Astrocyte (in vitro differentiated cells and primary cell): ENCODE measurements around the gene CCDC6. TPM values are rescaled to one million over a fixed set of nuclear protein-coding genes. Genes with fewer than 3 reads are reported as not detected.

Experiments
- DNase-seq: peaks from one replicate; pipeline ENCODE4 v3.0.0-alpha.2; 2010; ENCODE audit warnings: low read depth
- FAIRE-seq: peaks from 2 replicates; lab custom pipeline; 2011; peaks lifted over from hg19 to GRCh38; lab: Jason Lieb, UNC
- H2AFZ ChIP-seq: 2 replicates; pipeline ENCODE4 v1.6.0; 2012; ENCODE audit warnings: low read depth, low read length, inconsistent platforms
- H3K27ac ChIP-seq: 2 replicates; pipeline ENCODE4 v1.5.1; 2011; ENCODE audit warnings: low read depth, low read length, inconsistent platforms
- H3K27me3 ChIP-seq: 2 replicates; pipeline ENCODE4 v1.6.0; 2011; ENCODE audit warnings: low read length, inconsistent platforms; ENCODE audit not compliant: insufficient read depth
- H3K36me3 ChIP-seq: 2 replicates; pipeline ENCODE4 v1.5.1; 2011; ENCODE audit warnings: low read length, inconsistent platforms; ENCODE audit not compliant: insufficient read depth
- H3K4me1 ChIP-seq: 2 replicates; pipeline ENCODE4 v1.5.1; 2011; ENCODE audit warnings: low read length, inconsistent platforms; ENCODE audit not compliant: insufficient read depth
- H3K4me2 ChIP-seq: 2 replicates; pipeline ENCODE4 v1.6.0; 2012; ENCODE audit warnings: low read length, inconsistent platforms
- H3K4me3 ChIP-seq: 2 replicates; pipeline ENCODE4 v1.5.1; 2011; ENCODE audit warnings: low read depth, mild to moderate bottlenecking, low read length, inconsistent platforms; ENCODE audit not compliant: insufficient read depth
- H3K79me2 ChIP-seq: 2 replicates; pipeline ENCODE4 v1.6.0; 2012; ENCODE audit warnings: mild to moderate bottlenecking, low read length, inconsistent platforms; ENCODE audit not compliant: insufficient read depth
- H3K9ac ChIP-seq: 2 replicates; pipeline ENCODE4 v1.6.0; 2012; ENCODE audit warnings: mild to moderate bottlenecking, low read length, inconsistent platforms
- H3K9me3 ChIP-seq: 2 replicates; pipeline ENCODE4 v1.5.1; 2012; ENCODE audit warnings: low read depth, mild to moderate bottlenecking, low read length, inconsistent platforms; ENCODE audit not compliant: insufficient read depth
- H4K20me1 ChIP-seq: 2 replicates; pipeline ENCODE4 v1.6.0; 2012; ENCODE audit warnings: low read length, inconsistent platforms; ENCODE audit not compliant: insufficient read depth
- H3K27ac Mint-ChIP-seq: one replicate; pipeline ENCODE4 v1.8.0; 2021; ENCODE audit warnings: mild to moderate bottlenecking, mixed read lengths; ENCODE audit not compliant: unreplicated experiment
- H3K27me3 Mint-ChIP-seq: one replicate; pipeline ENCODE4 v1.8.0; 2021; ENCODE audit warnings: low read depth, mixed read lengths; ENCODE audit not compliant: unreplicated experiment
- H3K36me3 Mint-ChIP-seq: one replicate; pipeline ENCODE4 v1.8.0; 2021; ENCODE audit warnings: low read depth, mixed read lengths; ENCODE audit not compliant: unreplicated experiment
- H3K4me1 Mint-ChIP-seq: one replicate; pipeline ENCODE4 v1.8.0; 2021; ENCODE audit warnings: low read depth, mixed read lengths; ENCODE audit not compliant: unreplicated experiment
- H3K4me3 Mint-ChIP-seq: one replicate; pipeline ENCODE4 v1.8.0; 2021; ENCODE audit warnings: mild to moderate bottlenecking, moderate library complexity, mixed read lengths; ENCODE audit not compliant: unreplicated experiment
- H3K9me3 Mint-ChIP-seq: one replicate; pipeline ENCODE4 v1.8.0; 2021; ENCODE audit warnings: mild to moderate bottlenecking, mixed read lengths; ENCODE audit not compliant: unreplicated experiment
- EZH2 ChIP-seq: IDR thresholded peaks from 2 replicates; pipeline ENCODE4 v1.6.1; 2012; ENCODE audit warnings: mild to moderate bottlenecking, low read length, inconsistent platforms; ENCODE audit not compliant: insufficient read depth
- total RNA-seq: library from RNA; stranded (reverse); gene quantifications from 2 replicates; pipeline ENCODE4 v1.2.1, GENCODE V29; 2021
- TF ChIP-seq, protein P1 (sequence below): IDR thresholded peaks from 2 replicates; pipeline ENCODE4 v1.5.1; 2011; ENCODE audit warnings: low read depth, mild to moderate bottlenecking, inconsistent platforms, low read length, moderate library complexity; ENCODE audit not compliant: insufficient read depth

The CCDC6 gene
- total RNA-seq, 1 donor from 2014 or later: 69.4 TPM

DNA sequence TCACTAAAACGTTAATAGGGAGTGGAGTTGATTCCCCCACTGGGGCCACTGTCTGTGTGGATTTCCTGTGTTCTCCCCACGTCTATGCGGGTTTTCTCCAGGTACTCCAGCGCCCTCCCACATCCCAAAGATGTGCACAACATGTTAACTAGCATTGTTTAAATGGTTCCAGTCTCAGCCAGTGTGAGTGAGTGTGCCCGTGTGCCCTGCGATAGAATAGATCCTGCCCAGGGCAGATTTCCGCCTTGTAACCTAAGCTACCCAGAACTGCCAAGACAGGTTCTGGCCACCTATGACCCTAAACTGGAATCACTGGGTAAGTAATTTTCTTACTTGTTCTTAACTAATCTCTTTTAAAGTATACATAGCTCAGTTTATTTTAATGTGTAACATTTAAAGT, 58.5 kb downstream of the CCDC6 start:
- Histone ChIP-seq H3K9me3 (no peaks in the 10 kb centered on the region), H3K4me1 (no peaks in the 10 kb centered on the region), H3K4me2 (no peak overlapping the region), H3K27me3 (no peaks in the 10 kb centered on the region), H3K79me2 (peaks cover 7% of the 10 kb centered on the region), H3K36me3 (peaks cover 2% of the 10 kb centered on the region), H3K27ac (no peak overlapping the region), H4K20me1 (peaks cover 12% of the 10 kb centered on the region), H2AFZ (no peak overlapping the region), H3K4me3 (no peak overlapping the region), H3K9ac (no peak overlapping the region)
- Mint-ChIP-seq H3K27me3 (no peaks in the 10 kb centered on the region), H3K4me1 (peaks cover 13% of the 10 kb centered on the region), H3K27ac (no peak overlapping the region), H3K9me3 (no peaks in the 10 kb centered on the region), H3K36me3 (peaks cover 9% of the 10 kb centered on the region), H3K4me3 (no peak overlapping the region)
- FAIRE-seq (no peak), DNase-seq (no peak)
- TF ChIP-seq, protein P1, sequence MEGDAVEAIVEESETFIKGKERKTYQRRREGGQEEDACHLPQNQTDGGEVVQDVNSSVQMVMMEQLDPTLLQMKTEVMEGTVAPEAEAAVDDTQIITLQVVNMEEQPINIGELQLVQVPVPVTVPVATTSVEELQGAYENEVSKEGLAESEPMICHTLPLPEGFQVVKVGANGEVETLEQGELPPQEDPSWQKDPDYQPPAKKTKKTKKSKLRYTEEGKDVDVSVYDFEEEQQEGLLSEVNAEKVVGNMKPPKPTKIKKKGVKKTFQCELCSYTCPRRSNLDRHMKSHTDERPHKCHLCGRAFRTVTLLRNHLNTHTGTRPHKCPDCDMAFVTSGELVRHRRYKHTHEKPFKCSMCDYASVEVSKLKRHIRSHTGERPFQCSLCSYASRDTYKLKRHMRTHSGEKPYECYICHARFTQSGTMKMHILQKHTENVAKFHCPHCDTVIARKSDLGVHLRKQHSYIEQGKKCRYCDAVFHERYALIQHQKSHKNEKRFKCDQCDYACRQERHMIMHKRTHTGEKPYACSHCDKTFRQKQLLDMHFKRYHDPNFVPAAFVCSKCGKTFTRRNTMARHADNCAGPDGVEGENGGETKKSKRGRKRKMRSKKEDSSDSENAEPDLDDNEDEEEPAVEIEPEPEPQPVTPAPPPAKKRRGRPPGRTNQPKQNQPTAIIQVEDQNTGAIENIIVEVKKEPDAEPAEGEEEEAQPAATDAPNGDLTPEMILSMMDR: no peak
- no peak for TF ChIP-seq EZH2

DNA sequence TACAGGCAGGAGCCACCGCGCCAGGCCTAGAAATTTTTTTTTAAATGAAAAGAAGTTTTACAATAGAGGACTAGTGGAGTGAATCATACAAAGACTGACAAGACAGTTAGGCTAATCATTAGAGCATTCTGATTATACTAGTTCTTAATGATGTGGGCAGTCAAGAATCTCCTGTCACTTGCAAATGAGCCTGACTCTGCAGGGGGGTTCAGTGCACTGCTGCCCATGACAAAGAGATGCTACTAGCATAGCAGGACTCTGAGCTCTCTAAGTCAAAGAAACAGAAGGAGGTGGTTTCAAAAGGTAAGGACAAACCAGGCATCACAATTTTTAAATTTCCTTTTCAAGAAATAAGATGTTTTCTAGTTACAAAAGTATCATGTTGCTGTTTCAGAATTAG, 59.0 kb downstream of the CCDC6 start:
- H3K9ac ChIP-seq: no peak overlapping the region
- Mint-ChIP-seq H3K4me1 (peaks cover 11% of the 10 kb centered on the region), H3K27ac (no peak overlapping the region), H3K9me3 (no peaks in the 10 kb centered on the region), H3K27me3 (no peaks in the 10 kb centered on the region), H3K4me3 (no peak overlapping the region), H3K36me3 (peaks cover 11% of the 10 kb centered on the region)
- H4K20me1 ChIP-seq: peaks cover 9% of the 10 kb centered on the region
- DNase-seq (no peak), FAIRE-seq (no peak)
- peaks cover 2% of the 10 kb centered on the region for H3K36me3 ChIP-seq
- no peak overlapping the region for H2AFZ ChIP-seq
- H3K9me3 ChIP-seq: no peaks in the 10 kb centered on the region
- TF ChIP-seq, protein P1: no peak
- no peak for TF ChIP-seq EZH2
- no peaks in the 10 kb centered on the region for H3K4me1 ChIP-seq
- H3K4me3 ChIP-seq: no peak overlapping the region
- H3K4me2 ChIP-seq: no peak overlapping the region
- peaks cover 1% of the 10 kb centered on the region for H3K79me2 ChIP-seq
- H3K27me3 ChIP-seq: no peaks in the 10 kb centered on the region
- no peak overlapping the region for H3K27ac ChIP-seq

DNA sequence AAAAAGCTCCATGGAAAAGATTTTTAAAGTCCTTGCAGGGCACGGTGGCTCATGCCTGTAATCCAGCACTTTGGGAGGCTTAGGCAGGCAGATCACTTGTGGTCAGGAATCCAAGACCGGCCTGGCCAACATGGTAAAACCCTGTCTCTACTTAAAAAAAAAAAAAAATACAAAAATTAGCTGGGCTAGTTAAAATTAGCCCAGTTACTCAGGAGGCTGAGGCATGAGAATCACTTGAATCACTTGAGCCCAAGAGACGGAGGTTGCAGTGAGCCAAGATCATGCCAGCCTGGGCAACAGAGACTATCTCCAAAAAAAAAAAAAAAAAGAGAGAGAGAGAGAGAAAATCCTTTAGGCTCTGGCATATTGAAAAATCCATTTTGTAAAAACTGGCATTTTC, 61.9 kb downstream of the CCDC6 start:
- peaks cover 16% of the 10 kb centered on the region for H3K4me1 Mint-ChIP-seq
- H3K9me3 Mint-ChIP-seq: no peaks in the 10 kb centered on the region
- Histone ChIP-seq H4K20me1 (peaks cover 14% of the 10 kb centered on the region), H3K36me3 (peaks cover 2% of the 10 kb centered on the region), H3K79me2 (no peaks in the 10 kb centered on the region), H3K9ac (no peak overlapping the region), H3K4me2 (no peak overlapping the region), H2AFZ (no peak overlapping the region), H3K4me1 (no peaks in the 10 kb centered on the region), H3K27ac (no peak overlapping the region), H3K27me3 (no peaks in the 10 kb centered on the region), H3K9me3 (no peaks in the 10 kb centered on the region), H3K4me3 (no peak overlapping the region)
- peaks cover 20% of the 10 kb centered on the region for H3K36me3 Mint-ChIP-seq
- TF ChIP-seq EZH2: no peak
- TF ChIP-seq, protein P1: no peak
- no peak overlapping the region for H3K27ac Mint-ChIP-seq
- no peak overlapping the region for H3K4me3 Mint-ChIP-seq
- FAIRE-seq (no peak), DNase-seq (no peak)
- H3K27me3 Mint-ChIP-seq: no peaks in the 10 kb centered on the region
